ENCODE results near the gene PPP1R14B. TPM values are rescaled to one million over a fixed set of nuclear protein-coding genes. Genes with fewer than 3 reads are reported as not detected.

Gene PPP1R14B
- total and polyA plus RNA-seq, 7 donors: 129 to 522 (median 236) TPM

GRCh38 chr11:64198511-64198910 lies 48.2 kb downstream of the PPP1R14B start:
- no peak for TF ChIP-seq CTCF (IDR thresholded peaks at IDR 0.05)
- ATAC-seq: no peak
- Histone ChIP-seq H3K27ac (no peak overlapping the region), H3K4me1 (no peaks in the 10 kb centered on the region), H3K36me3 (ENCODE audit: insufficient read depth in 1 of 2, low read depth in 1 of 2) (peaks cover 29 to 100% of the 10 kb centered on the region in 2 donors), H3K4me3 (no peak overlapping the region), H3K27me3 (ENCODE audit: insufficient read depth in 3 of 3, low read length in 2 of 3) (no peaks in the 10 kb centered on the region), H3K9me3 (no peaks in the 10 kb centered on the region)
- intact Hi-C loops (cut with DNase I): no loop called here
- WGBS, 3 donors: 96 to 98% (median 97%) methylated on average over 2 of the region's 2 CpGs
- DNase-seq: no peak

- no peak for DNase-seq
- no peak for TF ChIP-seq CTCF (IDR thresholded peaks at IDR 0.05)
- Histone ChIP-seq H3K9me3 (no peaks in the 10 kb centered on the region), H3K27ac (no peak overlapping the region), H3K27me3 (ENCODE audit: insufficient read depth in 3 of 3, low read length in 2 of 3) (no peaks in the 10 kb centered on the region), H3K4me3 (no peak overlapping the region), H3K4me1 (no peaks in the 10 kb centered on the region), H3K36me3 (ENCODE audit: insufficient read depth in 1 of 2, low read depth in 1 of 2) (peaks cover 29 to 93% of the 10 kb centered on the region in 2 donors)
- 72 to 78% (median 75%) methylated on average over 9 of the region's 9 CpGs for WGBS, 3 donors
- ATAC-seq: no peak
- intact Hi-C loops (cut with DNase I): no loop called here
Measured at GRCh38 chr11:64196626-64197025, 50.1 kb downstream of the PPP1R14B start.

Other genes with a start within 250 kb of the PPP1R14B start
- gene FLRT1, start 211.0 kb downstream of the PPP1R14B start, total RNA-seq: under 1 TPM in 3 of 4 donors, not detected in 1; 0.08 to 0.10 (median 0.08) TPM
- under 1 TPM in 2 of 3 donors, not detected in 1; 0.03 to 0.05 TPM for gene FLRT1, start 211.0 kb downstream of the PPP1R14B start, polyA plus RNA-seq
- 100 to 1,000 TPM; 151 to 206 (median 182) TPM for gene MACROD1, start 80.8 kb downstream of the PPP1R14B start, total RNA-seq
- 100 to 1,000 TPM; 147 to 281 (median 177) TPM for gene MACROD1, start 80.8 kb downstream of the PPP1R14B start, polyA plus RNA-seq
- 100 to 1,000 TPM; 124 to 194 (median 162) TPM for gene STIP1, start 60.8 kb downstream of the PPP1R14B start, total RNA-seq
- 100 to 1,000 TPM; 158 to 207 (median 205) TPM for gene STIP1, start 60.8 kb downstream of the PPP1R14B start, polyA plus RNA-seq
- 10 to 100 TPM in 1 of 4 donors, 1 to 10 TPM in 3; 6.7 to 11.7 (median 8.4) TPM for gene FERMT3, start 40.2 kb downstream of the PPP1R14B start, total RNA-seq
- gene FERMT3, start 40.2 kb downstream of the PPP1R14B start, polyA plus RNA-seq: 1 to 10 TPM; 2.5 to 4.3 (median 3.0) TPM
- 100 to 1,000 TPM in 1 of 4 donors, 10 to 100 TPM in 3; 49.6 to 131 (median 92.5) TPM for gene TRPT1, start 20.8 kb downstream of the PPP1R14B start, total RNA-seq
- 100 to 1,000 TPM in 2 of 3 donors, 10 to 100 TPM in 1; 88.9 to 109 (median 103) TPM for gene TRPT1, start 20.8 kb downstream of the PPP1R14B start, polyA plus RNA-seq
- 10 to 100 TPM; 39.6 to 59.3 (median 49.6) TPM for gene NUDT22, start 20.7 kb downstream of the PPP1R14B start, total RNA-seq
- gene NUDT22, start 20.7 kb downstream of the PPP1R14B start, polyA plus RNA-seq: 10 to 100 TPM; 31.6 to 56.0 (median 43.0) TPM
- gene DNAJC4, start 16.4 kb downstream of the PPP1R14B start, total RNA-seq: 10 to 100 TPM; 22.9 to 45.8 (median 30.5) TPM
- 10 to 100 TPM; 29.3 to 39.7 (median 29.6) TPM for gene DNAJC4, start 16.4 kb downstream of the PPP1R14B start, polyA plus RNA-seq
- 100 to 1,000 TPM in 2 of 4 donors, 10 to 100 TPM in 2; 77.0 to 125 (median 103) TPM for gene VEGFB, start 12.4 kb downstream of the PPP1R14B start, total RNA-seq
- gene VEGFB, start 12.4 kb downstream of the PPP1R14B start, polyA plus RNA-seq: 100 to 1,000 TPM in 1 of 3 donors, 10 to 100 TPM in 2; 80.4 to 104 (median 100.0) TPM
- gene FKBP2, start 5.8 kb downstream of the PPP1R14B start, total RNA-seq: 10 to 100 TPM; 17.8 to 26.6 (median 22.3) TPM
- gene FKBP2, start 5.8 kb downstream of the PPP1R14B start, polyA plus RNA-seq: 100 to 1,000 TPM in 1 of 3 donors, 10 to 100 TPM in 2; 45.4 to 228 (median 85.1) TPM
- 10 to 100 TPM in 1 of 4 donors, 1 to 10 TPM in 3; 5.9 to 10.4 (median 8.2) TPM for gene PLCB3, start 4.6 kb upstream of the PPP1R14B start, total RNA-seq
- gene PLCB3, start 4.6 kb upstream of the PPP1R14B start, polyA plus RNA-seq: 1 to 10 TPM; 3.8 to 4.7 (median 4.6) TPM
- gene BAD, start 37.7 kb upstream of the PPP1R14B start, total RNA-seq: 10 to 100 TPM; 29.8 to 32.6 (median 30.4) TPM
- gene BAD, start 37.7 kb upstream of the PPP1R14B start, polyA plus RNA-seq: 100 to 1,000 TPM in 1 of 3 donors, 10 to 100 TPM in 2; 27.7 to 135 (median 69.1) TPM
- 10 to 100 TPM; 13.8 to 20.7 (median 17.6) TPM for gene GPR137, start 38.9 kb upstream of the PPP1R14B start, total RNA-seq
- 10 to 100 TPM; 14.2 to 49.9 (median 17.7) TPM for gene GPR137, start 38.9 kb upstream of the PPP1R14B start, polyA plus RNA-seq
- gene KCNK4, start 44.4 kb upstream of the PPP1R14B start, total RNA-seq: not detected
- gene KCNK4, start 44.4 kb upstream of the PPP1R14B start, polyA plus RNA-seq: not detected
- gene CATSPERZ, start 53.4 kb upstream of the PPP1R14B start, total RNA-seq: not detected
- under 1 TPM in 1 of 3 donors, not detected in 2; 0.05 TPM for gene CATSPERZ, start 53.4 kb upstream of the PPP1R14B start, polyA plus RNA-seq
- gene ESRRA, start 58.6 kb upstream of the PPP1R14B start, total RNA-seq: 100 to 1,000 TPM; 104 to 261 (median 146) TPM
- gene ESRRA, start 58.6 kb upstream of the PPP1R14B start, polyA plus RNA-seq: 100 to 1,000 TPM; 274 to 362 (median 316) TPM
- gene TRMT112, start 70.6 kb upstream of the PPP1R14B start, total RNA-seq: 100 to 1,000 TPM in 1 of 4 donors, 10 to 100 TPM in 3; 78.1 to 135 (median 88.0) TPM
- 100 to 1,000 TPM; 125 to 311 (median 190) TPM for gene TRMT112, start 70.6 kb upstream of the PPP1R14B start, polyA plus RNA-seq
- gene PRDX5, start 71.2 kb upstream of the PPP1R14B start, total RNA-seq: 100 to 1,000 TPM; 122 to 178 (median 156) TPM
- gene PRDX5, start 71.2 kb upstream of the PPP1R14B start, polyA plus RNA-seq: 100 to 1,000 TPM; 304 to 323 (median 321) TPM
- gene CCDC88B, start 93.3 kb upstream of the PPP1R14B start, total RNA-seq: 1 to 10 TPM; 1.4 to 2.9 (median 2.2) TPM
- 1 to 10 TPM; 2.5 to 3.6 (median 3.2) TPM for gene CCDC88B, start 93.3 kb upstream of the PPP1R14B start, polyA plus RNA-seq
- gene RPS6KA4, start 112.2 kb upstream of the PPP1R14B start, total RNA-seq: 10 to 100 TPM in 3 of 4 donors, 1 to 10 TPM in 1; 9.5 to 15.9 (median 13.6) TPM
- gene RPS6KA4, start 112.2 kb upstream of the PPP1R14B start, polyA plus RNA-seq: 10 to 100 TPM; 11.5 to 13.8 (median 13.1) TPM

All from psoas muscle (tissue), 8 donors.